ENCODE data around the gene BOC.

- TF ChIP-seq CTCF (IDR thresholded peaks at IDR 0.05; ENCODE audit: poor library complexity, severe bottlenecking) (no peak), RAD21 (conservative IDR thresholded peaks at IDR 0.05) (no peak), POLR2AphosphoS5 (IDR thresholded peaks at IDR 0.05) (no peak), TAF1 (IDR thresholded peaks at IDR 0.05; ENCODE audit: low read depth) (no peak), SMC3 (conservative IDR thresholded peaks at IDR 0.05; ENCODE audit: poor library complexity) (no peak)
Measured at GRCh38 chr3:113249111-113249510, 37.8 kb downstream of the BOC start.

Measured in neural cell (in vitro differentiated cells).